ENCODE data around the gene ZNF8. TPM values are rescaled to one million over a fixed set of nuclear protein-coding genes. Genes with fewer than 3 reads are reported as not detected.

The ZNF8 gene
- total and polyA plus RNA-seq, 10 of the 15 experiments (the other 5 are each of a cell fraction or from before 2014, with no cell fraction given): 0.46 to 5.4 (median 2.6) TPM

GRCh38 chr19:58296104-58296503, 17.3 kb downstream of the ZNF8 start:
- no TSS peak for BruUV-seq (replicated peaks)
- POLR2A ChIA-PET: interaction anchor here (2.2 kb wide), 1 partner anchor 10 kb away, joined by 7 read pairs; no protein-coding TSS in a partner anchor
- SMC1A ChIA-PET (ENCODE audit: uncharacterized antibody, unreplicated experiment): no interaction called here
- DNase-seq (ENCODE audit: low read depth, low spot score) (no peak), ATAC-seq (no peak), FAIRE-seq (no peak)
- no peak overlapping the region for H3K27ac ChIP-seq (ENCODE audit: control insufficient read depth, insufficient read depth)
- H4K20me1 ChIP-seq (ENCODE audit: control insufficient read depth, insufficient read depth): no peaks in the 10 kb centered on the region
- WGBS (ENCODE audit: insufficient coverage, insufficient replicate concordance, low lambda C conversion rate, missing lambda C conversion rate): 100% methylated on average over 7 of the region's 7 CpGs
- H2AFZ ChIP-seq (ENCODE audit: control insufficient read depth, low read depth, low read length): no peak overlapping the region
- in situ Hi-C loops (cut with MboI) (no loop called here), intact Hi-C loops (cut with micrococcal nuclease; ENCODE audit: unreplicated experiment) (no loop called here)
- H3K27me3 ChIP-seq (replicated peaks in 1 of 2; ENCODE audit: control insufficient read depth in 2 of 2, insufficient read depth in 2 of 2, low read length in 1 of 2): no peaks in the 10 kb centered on the region
- no peak overlapping the region for H3K4me3 ChIP-seq
- no peak overlapping the region for H3K4me2 ChIP-seq (ENCODE audit: control insufficient read depth, insufficient read depth)
- TF ChIP-seq, protein P1, sequence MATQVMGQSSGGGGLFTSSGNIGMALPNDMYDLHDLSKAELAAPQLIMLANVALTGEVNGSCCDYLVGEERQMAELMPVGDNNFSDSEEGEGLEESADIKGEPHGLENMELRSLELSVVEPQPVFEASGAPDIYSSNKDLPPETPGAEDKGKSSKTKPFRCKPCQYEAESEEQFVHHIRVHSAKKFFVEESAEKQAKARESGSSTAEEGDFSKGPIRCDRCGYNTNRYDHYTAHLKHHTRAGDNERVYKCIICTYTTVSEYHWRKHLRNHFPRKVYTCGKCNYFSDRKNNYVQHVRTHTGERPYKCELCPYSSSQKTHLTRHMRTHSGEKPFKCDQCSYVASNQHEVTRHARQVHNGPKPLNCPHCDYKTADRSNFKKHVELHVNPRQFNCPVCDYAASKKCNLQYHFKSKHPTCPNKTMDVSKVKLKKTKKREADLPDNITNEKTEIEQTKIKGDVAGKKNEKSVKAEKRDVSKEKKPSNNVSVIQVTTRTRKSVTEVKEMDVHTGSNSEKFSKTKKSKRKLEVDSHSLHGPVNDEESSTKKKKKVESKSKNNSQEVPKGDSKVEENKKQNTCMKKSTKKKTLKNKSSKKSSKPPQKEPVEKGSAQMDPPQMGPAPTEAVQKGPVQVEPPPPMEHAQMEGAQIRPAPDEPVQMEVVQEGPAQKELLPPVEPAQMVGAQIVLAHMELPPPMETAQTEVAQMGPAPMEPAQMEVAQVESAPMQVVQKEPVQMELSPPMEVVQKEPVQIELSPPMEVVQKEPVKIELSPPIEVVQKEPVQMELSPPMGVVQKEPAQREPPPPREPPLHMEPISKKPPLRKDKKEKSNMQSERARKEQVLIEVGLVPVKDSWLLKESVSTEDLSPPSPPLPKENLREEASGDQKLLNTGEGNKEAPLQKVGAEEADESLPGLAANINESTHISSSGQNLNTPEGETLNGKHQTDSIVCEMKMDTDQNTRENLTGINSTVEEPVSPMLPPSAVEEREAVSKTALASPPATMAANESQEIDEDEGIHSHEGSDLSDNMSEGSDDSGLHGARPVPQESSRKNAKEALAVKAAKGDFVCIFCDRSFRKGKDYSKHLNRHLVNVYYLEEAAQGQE (IDR thresholded peaks at IDR 0.05; ENCODE audit: low read depth, low read length): no peak
- TF ChIP-seq CUX1 (IDR thresholded peaks at IDR 0.05; ENCODE audit: insufficient replicate concordance, low read depth, low read length): no peak
- TF ChIP-seq HDAC6 (IDR thresholded peaks at IDR 0.05; ENCODE audit: unreplicated experiment): no peak
- no peak for TF ChIP-seq TCF3 (IDR thresholded peaks at IDR 0.05; ENCODE audit: borderline replicate concordance, insufficient read depth, low read depth, low read length)
- TF ChIP-seq CHD1 (IDR thresholded peaks at IDR 0.05; ENCODE audit: low read depth, low read length): no peak
- no peak for TF ChIP-seq ATF7 (IDR thresholded peaks at IDR 0.05; ENCODE audit: low read depth)
- no peak for TF ChIP-seq NFYA (IDR thresholded peaks at IDR 0.05; ENCODE audit: borderline replicate concordance, low read depth, low read length)
- no peak for TF ChIP-seq YBX1 (IDR thresholded peaks at IDR 0.05)
- RAD21 ChIA-PET (ENCODE audit: unreplicated experiment): no interaction called here
- H3K9ac ChIP-seq (ENCODE audit: control insufficient read depth, insufficient read depth, low read length): no peak overlapping the region
- peaks cover 17 to 20% of the 10 kb centered on the region in 2 experiments for H3K36me3 ChIP-seq (ENCODE audit: control insufficient read depth in 2 of 2, insufficient read depth in 2 of 2, low read length in 1 of 2)
- no peaks in the 10 kb centered on the region for H3K4me1 ChIP-seq (ENCODE audit: control insufficient read depth, insufficient read depth, low read length)
- H3K9me3 ChIP-seq (replicated peaks; ENCODE audit: control insufficient read depth, insufficient read depth, low read length): peaks cover 31% of the 10 kb centered on the region
- CTCF ChIA-PET: no interaction called here
- no peaks in the 10 kb centered on the region for H3K79me2 ChIP-seq (ENCODE audit: control insufficient read depth, insufficient read depth, low read length)

All from GM12878 (cell line).